SW 1271 (cell line): ENCODE data around the gene MYBPC2.

Experiments
- DNase-seq, 2 experiments: peaks; one replicate each; lab custom pipeline; 2025; lab: John Stamatoyannopoulos, UW

Gene MYBPC2

DNA sequence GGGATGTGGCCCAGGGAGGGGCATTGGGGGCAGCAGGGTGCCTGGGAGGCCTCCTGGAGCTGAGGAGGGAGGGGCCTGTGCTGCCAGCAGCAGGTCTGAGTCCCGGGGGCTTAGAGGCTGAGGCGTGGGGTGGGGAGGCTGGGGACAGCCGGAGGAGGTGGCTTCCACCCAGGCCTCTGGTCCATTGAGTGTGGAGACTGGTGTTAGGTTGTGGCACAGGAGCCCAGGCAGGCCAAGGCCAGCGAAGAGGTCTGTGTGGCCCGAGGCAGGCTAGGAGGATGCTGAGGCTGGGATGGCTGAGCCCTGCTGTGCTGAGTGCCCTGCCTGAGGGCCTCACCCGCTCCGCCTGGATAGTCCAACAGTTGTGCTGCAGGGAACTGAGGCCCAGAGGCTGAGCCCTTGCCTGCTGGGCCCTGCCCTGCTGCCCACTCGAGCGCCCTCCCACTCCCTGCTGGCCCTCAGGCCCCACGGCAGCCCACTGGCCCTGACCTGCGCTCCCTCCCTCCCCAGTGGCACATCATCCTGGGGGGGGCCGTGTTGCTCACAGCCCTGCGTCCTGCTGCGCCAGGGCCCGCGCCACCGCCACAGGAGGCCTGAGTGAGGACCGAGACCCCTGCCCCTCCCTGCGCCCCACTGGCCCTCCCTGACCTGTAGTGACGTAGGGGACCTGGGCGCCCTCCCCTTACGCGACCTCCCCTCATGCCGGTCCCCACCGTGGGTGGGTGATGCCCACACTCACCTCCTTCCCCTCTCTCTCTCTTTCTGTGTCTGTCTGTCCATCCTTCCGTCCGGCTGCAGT, 48.9 kb downstream of the MYBPC2 start:
- DNase-seq = no peak

DNA sequence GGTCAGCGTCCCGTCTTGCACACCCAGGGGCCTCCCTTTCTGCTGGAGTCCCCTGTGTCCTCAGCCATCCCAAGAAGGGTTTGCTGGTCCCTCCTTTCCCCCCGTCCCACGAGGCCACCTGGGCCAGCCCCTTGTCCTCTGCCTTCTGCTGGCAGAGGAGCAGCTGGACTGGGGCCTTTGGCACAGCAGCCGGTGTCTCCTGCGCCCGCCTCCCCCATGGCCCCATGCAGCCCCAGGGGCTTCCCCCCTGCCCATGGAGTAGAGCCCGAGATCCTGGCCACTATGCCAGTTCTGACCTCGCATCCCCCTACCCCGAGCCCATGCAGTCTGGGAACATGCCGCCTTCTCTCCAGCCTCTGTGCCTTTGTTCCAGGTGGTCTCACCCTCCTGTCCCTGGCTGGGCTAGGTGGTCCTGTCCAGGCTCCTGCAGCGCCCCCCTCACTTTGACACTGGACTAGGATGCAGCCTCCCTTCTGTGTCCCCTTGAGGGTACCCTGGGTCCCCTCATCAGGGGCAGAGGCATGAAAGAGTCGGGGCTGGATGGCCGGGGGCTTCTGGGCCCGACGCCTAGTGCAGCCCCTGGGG, 49.7 kb downstream of the MYBPC2 start:
- no peak for DNase-seq

DNA sequence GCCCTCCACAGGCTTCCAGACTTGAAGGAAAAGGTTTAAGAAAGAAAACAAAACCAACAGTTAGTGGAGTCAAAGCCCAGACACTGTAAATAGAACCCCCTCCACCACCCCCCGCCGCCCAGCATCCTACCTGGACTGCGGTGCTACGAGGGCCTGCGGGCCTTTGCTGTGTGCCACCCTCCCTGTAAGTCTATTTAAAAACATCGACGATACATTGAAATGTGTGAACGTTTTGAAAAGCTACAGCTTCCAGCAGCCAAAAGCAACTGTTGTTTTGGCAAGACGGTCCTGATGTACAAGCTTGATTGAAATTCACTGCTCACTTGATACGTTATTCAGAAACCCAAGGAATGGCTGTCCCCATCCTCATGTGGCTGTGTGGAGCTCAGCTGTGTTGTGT, 50.2 kb downstream of the MYBPC2 start:
- no peak for DNase-seq

DNA sequence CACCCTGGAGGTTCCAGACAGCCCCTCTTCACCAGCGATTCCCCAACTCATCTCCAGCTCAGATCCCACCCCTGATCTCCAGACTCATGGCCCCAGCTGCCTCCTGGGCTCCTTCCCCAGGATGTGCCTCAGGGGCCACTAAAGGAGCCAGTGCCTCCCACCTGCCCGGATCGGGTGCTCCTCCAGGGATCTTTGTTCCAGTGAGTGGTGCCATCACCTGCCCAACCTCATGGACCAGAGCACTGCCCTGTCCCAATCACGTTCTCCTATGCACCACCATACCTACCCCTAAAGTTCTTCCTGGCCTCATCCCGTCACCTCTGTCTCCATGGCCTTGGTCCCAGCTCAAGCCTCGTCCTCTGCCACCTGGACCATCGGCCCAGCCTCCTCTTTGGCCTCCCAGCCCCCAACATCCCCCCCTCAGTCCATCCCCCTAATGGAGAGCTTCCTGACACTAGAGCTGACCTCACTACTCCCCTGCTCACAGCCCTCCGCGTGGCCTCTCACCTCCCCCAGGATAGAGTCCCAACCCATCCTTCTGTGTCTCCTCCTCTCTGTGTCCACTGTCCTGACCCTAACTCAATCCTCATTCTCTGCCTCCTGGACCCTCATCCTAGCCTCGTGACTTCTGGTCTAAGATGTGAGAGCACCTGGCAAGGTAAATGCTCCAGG, 52.7 kb downstream of the MYBPC2 start:
- no peak for DNase-seq

DNA sequence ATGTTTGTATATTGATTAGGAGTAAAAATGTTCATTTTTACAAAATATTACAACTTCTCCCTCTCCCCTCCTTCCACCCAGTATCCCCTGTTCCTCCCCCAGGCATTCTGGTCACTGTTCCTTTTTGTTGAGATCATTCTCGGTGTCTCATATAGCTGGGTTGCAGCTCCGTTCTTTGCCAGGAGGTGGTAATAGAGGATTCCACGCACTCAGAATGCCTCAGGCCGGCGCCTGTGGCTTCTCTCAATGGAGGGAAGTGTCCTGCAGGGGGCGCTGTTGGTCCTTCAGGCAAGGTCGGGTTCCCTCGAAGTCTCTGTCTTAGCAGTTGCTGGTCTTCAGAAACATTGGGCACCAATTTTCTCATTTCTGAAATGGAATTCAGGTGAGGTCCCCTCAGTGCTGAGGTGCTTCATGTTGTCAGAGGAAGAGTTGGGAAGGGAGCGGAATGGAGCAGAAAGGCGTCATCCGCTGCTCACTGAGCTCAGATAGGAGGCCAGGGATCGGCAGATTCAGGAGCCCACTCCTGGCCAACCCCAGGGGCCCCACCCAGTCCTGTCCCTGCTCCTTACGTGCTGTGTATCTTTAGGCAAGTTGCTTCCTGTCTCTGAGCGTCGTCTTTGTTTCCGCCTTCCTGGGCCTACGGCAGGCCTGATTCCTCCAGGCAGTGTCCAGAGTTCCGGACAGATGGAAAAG, 54.3 kb downstream of the MYBPC2 start:
- DNase-seq = peak in 1 of 2 experiments; percentile 17

DNA sequence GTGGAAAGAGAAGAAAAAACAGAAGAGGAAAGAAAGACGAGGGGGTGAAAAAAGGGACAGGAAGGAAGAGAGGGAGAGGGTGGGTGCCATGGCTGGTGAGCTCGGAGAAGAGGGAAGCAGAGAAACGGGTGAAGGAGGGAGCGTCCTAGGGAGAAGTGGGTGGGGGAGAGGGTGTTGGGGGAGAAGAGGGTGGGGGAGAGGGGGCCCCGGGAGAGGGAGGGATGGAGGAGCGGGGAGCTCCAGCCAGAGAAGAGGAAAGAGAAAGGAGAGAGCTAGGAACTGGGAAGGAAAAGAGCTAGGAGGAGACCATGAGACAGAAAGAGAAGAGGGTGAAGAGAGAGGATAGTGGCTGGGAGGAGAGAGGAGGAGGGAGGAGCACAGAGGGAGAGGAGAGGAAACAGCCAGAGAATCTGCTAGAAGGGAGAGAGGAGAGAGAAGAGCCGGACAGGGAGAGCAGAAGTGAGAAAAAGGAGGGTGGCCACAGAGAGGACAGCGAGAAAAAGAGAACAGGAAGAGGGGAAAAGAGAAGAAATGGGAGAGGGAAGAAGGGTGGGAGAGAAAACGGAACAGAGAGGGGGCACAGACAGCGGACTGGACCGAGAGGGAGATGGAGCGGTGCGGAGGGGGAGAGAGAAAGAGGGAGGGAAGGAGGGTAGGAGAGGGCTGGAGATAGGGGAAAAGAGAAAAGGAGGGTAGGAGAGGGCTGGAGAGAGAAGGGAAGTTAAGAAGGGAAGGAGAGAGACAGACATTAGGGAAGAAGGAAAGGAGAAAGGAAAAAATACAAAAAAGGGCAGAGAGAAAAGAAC, 55.9 kb downstream of the MYBPC2 start:
- no peak for DNase-seq

DNA sequence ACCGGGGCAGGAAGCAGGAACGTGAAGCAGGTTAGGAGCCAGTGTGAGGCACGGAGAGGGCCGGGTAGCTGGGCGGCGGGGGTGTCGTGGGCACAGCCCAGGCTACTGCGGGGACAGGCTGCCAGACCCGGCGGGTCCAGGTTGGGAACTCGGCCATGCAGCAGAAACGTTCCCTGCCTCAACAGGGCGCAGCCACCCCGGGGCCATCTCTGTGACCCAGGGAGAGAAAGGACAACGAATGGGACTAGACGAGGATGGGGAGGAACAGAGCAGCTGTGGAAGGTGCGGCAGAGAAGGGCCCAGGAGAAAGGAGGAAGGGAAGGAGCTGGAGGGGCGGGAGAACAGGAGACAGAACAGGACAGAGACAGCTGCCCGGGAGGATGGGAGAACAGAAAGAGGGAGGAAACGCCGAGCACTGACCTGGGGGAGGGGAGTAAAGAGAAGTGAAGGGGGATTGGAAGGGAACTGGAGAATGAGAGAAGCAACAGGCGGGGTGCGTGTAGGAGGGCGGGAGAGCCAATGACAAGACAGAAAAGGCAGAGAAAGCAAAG, 56.8 kb downstream of the MYBPC2 start:
- no peak for DNase-seq

DNA sequence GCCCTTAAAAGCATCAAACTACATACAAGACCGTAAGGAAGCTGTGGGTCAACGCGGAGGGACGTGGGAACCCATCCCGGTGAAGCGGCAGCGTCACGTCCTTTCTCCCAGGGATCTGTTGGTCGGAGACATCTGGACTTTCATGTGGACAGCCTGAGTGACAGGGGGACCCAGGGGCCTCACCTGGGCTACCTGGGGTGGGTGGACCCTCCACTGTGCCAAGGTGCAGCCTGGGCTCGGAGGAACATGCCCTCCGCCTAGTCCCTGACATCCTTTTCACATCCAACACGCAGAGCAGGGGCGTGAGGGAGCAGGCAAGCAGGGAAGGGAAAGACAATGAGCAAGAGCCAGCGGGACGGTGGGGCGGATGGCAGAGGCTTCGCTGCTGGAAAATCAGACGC, 57.7 kb downstream of the MYBPC2 start:
- no peak for DNase-seq

DNA sequence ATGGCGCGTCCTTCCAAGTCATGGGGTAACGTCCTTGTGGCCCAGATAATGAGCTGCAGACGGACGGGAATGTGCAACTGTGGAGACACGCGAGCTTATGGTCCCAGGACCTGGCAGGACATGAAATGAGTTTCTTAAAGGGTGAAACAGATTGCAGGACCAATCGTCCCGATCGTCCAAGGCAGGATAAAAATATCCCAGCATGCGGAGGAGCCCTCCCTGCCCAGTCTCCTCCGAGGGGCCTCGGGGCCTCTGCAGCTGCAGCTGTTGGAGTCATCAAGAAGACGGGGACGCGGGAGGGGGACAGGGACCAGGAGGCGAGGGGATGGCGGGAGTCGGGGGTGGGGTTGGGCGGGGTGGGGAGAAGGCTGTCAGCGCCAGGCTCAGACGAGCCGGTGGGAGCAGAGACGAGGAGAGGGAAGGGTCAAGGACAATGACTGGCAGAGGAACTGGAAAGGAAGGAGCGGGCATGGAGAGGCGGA, 58.3 kb downstream of the MYBPC2 start:
- no peak for DNase-seq

DNA sequence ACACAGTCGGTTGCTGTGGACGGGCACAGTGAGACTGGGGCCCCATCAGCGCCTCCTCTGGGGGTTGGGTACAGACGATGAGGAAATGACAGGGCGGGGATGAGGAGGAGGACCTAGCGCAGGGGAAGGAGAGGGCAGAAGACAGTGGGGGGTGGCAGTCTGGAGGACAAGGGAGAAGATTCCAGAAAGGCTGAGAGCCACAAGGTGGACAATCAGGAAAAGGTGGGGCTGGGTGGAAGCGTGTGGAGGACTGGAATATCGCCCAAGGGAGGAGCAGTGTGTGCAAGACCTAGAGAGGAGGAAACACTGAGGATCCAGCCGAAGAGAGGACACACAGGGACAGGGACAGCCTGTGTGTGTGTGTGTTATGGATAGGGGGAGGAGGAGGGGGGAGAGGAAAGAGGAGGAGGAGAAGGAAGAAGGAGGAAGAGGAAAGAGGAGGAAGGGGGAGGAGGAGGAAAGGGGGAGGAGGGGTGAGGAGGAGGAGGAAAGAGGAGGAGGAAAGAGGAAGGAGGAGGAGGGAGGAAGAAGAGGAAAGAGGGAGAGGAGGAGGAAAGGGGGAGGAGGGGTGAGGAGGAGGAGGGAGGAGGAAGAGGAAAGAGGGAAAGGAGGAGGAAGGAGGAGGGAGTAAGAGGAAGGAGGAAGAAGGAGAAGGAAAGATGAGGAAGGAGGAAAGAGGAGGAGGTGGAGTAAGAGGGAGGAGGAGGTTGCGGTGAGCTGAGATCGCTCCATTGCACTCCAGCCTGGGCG, 59.8 kb downstream of the MYBPC2 start:
- DNase-seq = no peak

DNA sequence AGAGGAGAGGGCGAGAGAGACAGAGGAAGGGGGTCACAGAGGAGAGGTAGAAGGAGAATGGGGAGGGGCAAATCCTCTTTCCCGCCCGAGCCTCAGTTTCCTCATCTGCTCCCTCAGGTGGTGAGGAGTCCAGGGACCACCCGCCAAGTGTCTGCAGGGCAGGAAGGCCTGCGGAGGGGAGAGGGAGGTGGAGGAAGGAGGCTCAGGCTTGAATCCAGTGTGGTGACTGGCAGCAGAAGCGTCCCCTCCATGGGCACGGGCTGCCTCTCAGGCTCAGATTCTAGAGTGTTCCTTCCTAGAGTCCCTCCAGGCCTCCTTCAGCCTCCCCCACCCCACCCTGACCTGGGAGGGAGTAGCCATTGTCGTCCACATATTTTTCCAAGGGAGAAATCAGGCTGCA, 60.5 kb downstream of the MYBPC2 start:
- DNase-seq = no peak

DNA sequence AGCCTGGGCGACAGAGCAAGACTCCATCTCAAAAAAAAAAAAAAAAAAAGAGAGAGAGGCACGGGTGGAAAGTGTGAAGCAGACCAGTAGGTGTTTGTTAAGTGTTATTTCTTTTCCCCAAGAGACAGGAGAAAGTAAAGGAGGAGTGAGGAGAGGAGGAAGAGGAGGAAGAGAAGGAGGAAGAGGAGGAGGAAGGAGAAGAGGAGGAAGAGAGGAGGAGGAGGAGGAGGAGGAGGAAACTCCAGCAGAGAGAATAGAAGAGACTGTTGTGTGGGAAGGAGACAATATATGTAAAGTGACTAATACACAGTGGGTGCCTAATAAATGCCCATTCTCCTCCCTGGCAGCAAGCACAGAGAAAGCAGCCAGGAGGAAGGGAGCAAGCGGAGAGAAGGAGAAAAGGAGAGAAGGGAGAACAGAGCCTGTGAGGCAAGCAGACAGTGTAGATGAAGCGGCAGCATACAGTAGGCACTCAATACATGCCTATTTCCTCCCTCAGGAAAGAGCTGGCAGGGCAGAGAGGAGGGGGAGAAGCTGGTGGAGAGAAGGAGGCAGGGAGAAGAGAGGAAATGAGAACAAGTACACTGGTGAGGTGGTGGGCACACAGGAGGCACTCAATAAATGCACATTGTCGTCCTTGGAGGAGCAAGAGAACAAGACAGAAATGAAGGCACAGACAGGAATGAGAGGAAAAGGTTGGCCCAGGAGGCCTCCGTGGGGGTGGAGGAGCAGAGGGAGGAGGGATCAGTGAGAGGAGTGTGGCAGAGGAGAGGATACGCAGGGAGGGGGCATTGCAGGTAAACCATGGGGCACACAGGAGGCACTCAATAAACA, 61.7 kb downstream of the MYBPC2 start:
- no peak for DNase-seq

DNA sequence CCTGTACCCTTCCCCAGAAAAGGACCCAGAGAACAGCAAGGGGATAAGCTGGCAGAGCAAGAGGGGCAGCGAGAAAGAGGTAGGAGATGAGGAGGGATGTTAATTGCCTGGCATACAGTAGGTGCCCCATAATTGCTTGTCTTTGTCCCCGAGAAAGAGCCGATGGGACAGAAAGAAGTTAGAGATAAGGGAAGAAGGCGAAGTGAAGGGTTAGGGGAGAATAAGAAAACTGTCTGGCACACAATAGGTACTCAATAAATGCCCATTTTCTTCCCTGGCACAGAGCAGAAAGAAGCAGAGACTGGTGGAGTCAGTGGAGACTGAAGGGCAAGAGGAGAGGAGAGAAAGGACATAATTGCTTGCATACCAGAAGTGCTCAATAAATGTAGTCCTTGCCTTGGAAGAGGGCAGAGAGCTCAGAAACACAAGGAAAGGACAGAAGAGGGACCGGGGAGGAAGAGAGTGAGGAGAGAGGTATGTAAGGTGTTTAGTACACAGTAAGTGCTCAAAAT, 62.4 kb downstream of the MYBPC2 start:
- no peak for DNase-seq

DNA sequence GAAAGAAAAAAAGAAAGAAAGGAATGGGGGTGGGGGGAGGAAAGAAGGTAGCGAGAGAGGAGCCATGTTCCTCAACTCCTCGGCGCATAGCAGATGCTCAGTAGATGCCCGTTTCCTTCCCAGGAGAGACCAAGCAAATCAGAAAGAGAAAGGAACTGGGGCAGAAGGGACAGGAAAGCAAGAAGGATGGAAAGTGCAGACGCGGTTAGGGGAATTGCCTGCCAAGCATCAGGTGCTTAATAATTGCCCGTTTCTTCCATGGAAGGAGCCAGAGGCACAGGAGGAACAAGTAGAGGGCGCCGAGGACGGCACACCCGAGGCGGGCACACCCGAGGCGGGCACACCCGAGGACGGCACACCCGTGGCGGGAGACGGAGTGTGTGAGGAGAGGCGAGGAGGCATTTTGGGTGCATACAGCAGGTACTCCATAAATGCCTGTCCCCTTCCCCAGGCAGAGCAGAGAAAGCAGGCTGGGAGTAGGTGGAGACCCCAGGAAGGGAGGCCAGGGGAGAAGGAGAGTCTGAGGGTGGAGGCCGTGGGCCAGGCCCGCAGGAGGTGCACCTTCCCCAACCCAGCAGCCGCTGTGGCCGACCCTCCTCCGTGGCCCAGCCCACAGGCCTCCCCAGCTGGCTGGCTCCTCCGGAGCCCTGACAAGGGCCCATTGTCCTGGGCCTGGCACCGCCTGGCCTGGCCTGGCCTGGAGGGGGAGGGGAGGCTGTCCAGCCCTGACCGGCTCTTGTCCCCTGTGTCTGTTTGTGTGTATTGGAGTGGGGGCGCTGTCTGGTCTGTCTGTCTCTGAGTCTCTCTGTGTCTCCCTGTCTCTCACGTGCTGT, 63.7 kb downstream of the MYBPC2 start:
- no peak for DNase-seq

DNA sequence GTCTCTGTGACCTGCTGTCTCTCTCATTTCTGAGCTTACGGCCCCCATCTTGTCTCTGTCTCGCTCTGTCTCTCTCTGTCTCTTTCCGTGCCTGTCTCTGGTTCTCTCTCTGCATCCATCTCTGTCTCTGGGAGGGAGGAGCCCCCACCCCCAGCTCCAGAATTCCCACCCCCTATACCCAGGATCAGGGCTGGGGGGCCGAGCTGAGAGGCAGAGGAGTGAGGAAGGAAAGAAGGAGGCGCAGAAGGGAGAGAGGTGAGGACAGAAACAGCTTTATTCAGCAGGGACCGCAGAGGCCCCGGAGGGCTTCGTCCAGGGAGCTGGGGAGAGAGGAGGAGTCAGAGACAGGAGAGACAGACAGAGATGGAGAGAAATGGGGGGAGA, 64.3 kb downstream of the MYBPC2 start:
- no peak for DNase-seq

DNA sequence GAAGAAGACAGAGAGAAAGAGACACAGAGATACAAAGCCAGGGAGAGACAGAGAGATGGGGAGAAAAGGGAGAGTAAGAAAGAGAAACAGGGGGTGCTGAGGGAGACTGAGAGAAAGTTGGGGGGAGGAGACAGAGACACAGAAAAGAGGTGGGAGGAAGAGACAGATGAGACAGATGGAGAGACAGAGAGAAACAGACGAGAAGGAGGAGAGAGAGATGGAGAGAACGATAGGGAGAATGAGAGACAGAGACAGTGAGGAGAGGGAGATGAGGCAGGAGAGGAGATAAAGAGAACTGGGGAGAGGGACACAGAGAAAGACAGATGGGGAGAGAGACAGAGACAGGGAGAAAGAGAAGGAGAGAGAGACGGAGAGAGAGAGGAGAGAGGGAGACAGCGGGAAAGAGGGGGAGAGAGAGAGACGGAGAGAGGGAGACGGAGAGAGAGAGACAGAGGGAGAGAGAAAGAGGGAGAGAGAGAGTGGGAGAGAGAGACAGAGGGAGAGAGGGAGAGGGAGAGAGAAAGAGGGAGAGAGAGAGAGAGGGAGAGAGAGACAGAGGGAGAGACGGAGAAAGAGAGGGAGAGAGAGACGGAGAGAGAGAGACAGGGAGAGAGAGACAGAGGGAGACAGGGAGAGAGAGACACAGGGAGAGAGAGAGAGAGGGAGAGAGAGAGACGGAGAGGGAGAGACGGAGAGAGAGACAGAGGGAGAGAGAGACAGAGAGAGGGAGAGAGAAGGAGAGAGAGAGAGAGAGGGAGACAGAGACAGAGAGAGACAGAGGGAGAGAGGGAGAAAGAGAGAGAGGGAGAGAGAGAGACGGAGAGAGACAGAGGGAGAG, 65.7 kb downstream of the MYBPC2 start:
- no peak for DNase-seq

DNA sequence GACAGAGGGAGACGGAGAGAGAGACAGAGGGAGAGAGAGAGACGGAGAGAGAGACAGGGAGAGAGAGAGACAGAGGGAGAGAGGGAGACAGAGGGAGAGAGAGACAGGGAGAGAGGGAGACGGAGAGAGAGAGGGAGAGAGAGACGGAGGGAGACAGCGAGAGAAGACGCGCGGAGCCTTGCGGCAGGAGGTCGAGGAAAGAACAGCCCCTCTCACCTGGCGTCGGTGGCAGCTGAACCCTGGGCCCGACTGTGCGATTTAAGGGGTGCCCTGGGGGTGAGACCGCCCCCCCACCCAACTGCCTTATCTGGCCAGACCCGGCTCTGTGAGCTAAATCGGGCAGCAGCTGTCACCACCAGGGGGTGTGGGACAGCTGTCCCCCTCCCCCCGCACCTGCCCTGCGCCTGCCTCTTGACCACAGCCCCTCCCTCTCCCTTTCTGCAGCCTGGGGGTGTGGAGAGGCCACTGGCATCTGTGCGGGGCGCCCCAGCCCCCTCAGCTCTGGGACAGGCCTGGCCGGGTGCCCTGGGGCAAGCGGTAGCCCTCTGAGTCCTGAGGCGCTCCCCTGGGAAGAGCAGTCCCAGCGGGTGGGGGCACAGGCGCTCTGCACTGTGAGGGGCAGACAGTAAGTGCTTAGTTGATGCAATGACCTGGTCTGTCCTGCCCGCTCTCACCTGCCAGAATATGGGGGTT, 67.5 kb downstream of the MYBPC2 start:
- DNase-seq = no peak
